Fibroblast of lung (primary cell): Measurements from ENCODE around the gene ZNF263. TPM values are rescaled to one million over a fixed set of nuclear protein-coding genes. Genes with fewer than 3 reads are reported as not detected.

Experiments
- DNase-seq, 2 donors: peaks; one replicate each; pipeline versions ENCODE4 v3.0.0 to v3.0.0-alpha.2; 2010; ENCODE audit warnings: low read depth in 2 of 2
- H2AFZ ChIP-seq: 2 replicates; pipeline ENCODE4 v1.5.1; 2012; ENCODE audit warnings: low read length, control low read depth, inconsistent platforms
- H3K27ac ChIP-seq: 2 replicates; pipeline ENCODE4 v1.5.1; 2011; ENCODE audit warnings: low read length, control low read depth; ENCODE audit not compliant: insufficient read depth
- H3K27me3 ChIP-seq: 2 replicates; pipeline ENCODE4 v1.5.1; 2011; ENCODE audit warnings: mild to moderate bottlenecking, low read length; ENCODE audit not compliant: control insufficient read depth, insufficient read depth
- H3K36me3 ChIP-seq: 2 replicates; pipeline ENCODE4 v1.5.1; 2011; ENCODE audit warnings: low read length; ENCODE audit not compliant: control insufficient read depth, insufficient read depth
- H3K4me1 ChIP-seq: 2 replicates; pipeline ENCODE4 v1.5.1; 2011; ENCODE audit warnings: low read length; ENCODE audit not compliant: control insufficient read depth, insufficient read depth; ENCODE audit errors: extremely low read depth
- H3K4me2 ChIP-seq: 2 replicates; pipeline ENCODE4 v1.5.1; 2011; ENCODE audit warnings: low read length, control low read depth; ENCODE audit not compliant: insufficient read depth; ENCODE audit errors: extremely low read depth
- H3K4me3 ChIP-seq, 4 experiments: fragments of 200-600 bp in 1 of 4; sonication (generic) in 1 of 4; replicated peaks in 1 of 4; 2 replicates each; pipeline ENCODE4 v1.5.1; 2011 to 2016; ENCODE audit warnings: low read length in 4 of 4, low read depth in 3 of 4, mild to moderate bottlenecking in 3 of 4, control low read depth in 2 of 4, inconsistent platforms in 1 of 4, mixed read lengths in 1 of 4; ENCODE audit not compliant: insufficient read depth in 1 of 4; ENCODE audit errors: control extremely low read depth in 1 of 4
- H3K79me2 ChIP-seq: 2 replicates; pipeline ENCODE4 v1.5.1; 2012; ENCODE audit warnings: mild to moderate bottlenecking, low read length, inconsistent platforms; ENCODE audit not compliant: control insufficient read depth, insufficient read depth
- H3K9ac ChIP-seq: 2 replicates; pipeline ENCODE4 v1.5.1; 2011; ENCODE audit warnings: mild to moderate bottlenecking, low read length, control low read depth; ENCODE audit not compliant: insufficient read depth
- H3K9me3 ChIP-seq: 2 replicates; pipeline ENCODE4 v1.5.1; 2012; ENCODE audit warnings: low read depth, low read length; ENCODE audit not compliant: control insufficient read depth, insufficient read depth
- H4K20me1 ChIP-seq: 2 replicates; pipeline ENCODE4 v1.5.1; 2011; ENCODE audit warnings: low read length; ENCODE audit not compliant: control insufficient read depth, insufficient read depth; ENCODE audit errors: extremely low read depth
- EZH2 ChIP-seq: IDR thresholded peaks from 2 replicates; pipeline ENCODE4 v1.5.1; 2012; ENCODE audit warnings: low read length, control low read depth, mild to moderate bottlenecking; ENCODE audit errors: missing control alignments
- polyA plus RNA-seq, 2 donors: library from polyadenylated mRNA; depleted of rRNA in 1 of 2; stranded (reverse) in 1 of 2; unstranded in 1 of 2; fragments of >200 nt; gene quantifications; 2 replicates each; pipeline ENCODE4 v1.2.1, GENCODE V29; 2011 to 2012; ENCODE audit warnings: missing spikeins in 1 of 2
- total RNA-seq: library from RNA; depleted of rRNA; stranded (reverse); fragments of >200 nt; gene quantifications from 2 replicates; pipeline ENCODE4 v1.2.1, GENCODE V29; 2014
- TF ChIP-seq, protein P1 (sequence below), 2 donors: IDR thresholded peaks in 1 of 2; conservative IDR thresholded peaks in 1 of 2; 1 replicate in 1 of 2; 2 replicates in 1 of 2; pipeline ENCODE4 v1.5.1; 2011 to 2012; ENCODE audit warnings: low read length in 2 of 2, control low read depth in 1 of 2, inconsistent platforms in 1 of 2, low read depth in 1 of 2, mild to moderate bottlenecking in 1 of 2

ZNF263 gene
- total and polyA plus RNA-seq, 2 donors (not counting 1 experiment from before 2014, with no cell fraction given): 11.1 to 37.3 TPM

DNA sequence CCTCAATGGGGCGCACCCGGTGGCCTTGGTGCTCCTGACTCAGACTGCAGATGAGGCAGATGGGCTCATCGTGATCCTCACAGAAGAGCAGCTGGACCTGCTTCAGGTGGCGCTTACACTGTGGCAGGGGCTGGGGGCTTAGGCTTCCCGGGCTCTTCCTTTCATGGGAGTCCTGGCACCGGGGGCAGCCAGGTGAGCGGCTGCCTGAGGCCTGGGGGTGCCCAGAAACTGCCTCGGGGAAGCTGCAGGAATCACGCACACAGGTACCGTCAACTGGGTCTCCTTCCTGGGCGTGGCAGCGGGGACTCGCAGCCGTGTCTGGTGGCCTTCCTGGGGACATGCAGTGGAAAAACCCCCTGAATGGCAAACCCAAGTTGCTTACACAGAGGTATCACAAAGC, 33.8 kb upstream of the ZNF263 start:
- no peaks in the 10 kb centered on the region for H3K4me1 ChIP-seq
- no peak overlapping the region for H3K9ac ChIP-seq
- H2AFZ ChIP-seq: no peak overlapping the region
- H4K20me1 ChIP-seq: no peaks in the 10 kb centered on the region
- no peak overlapping the region for H3K4me2 ChIP-seq
- TF ChIP-seq, protein P1, sequence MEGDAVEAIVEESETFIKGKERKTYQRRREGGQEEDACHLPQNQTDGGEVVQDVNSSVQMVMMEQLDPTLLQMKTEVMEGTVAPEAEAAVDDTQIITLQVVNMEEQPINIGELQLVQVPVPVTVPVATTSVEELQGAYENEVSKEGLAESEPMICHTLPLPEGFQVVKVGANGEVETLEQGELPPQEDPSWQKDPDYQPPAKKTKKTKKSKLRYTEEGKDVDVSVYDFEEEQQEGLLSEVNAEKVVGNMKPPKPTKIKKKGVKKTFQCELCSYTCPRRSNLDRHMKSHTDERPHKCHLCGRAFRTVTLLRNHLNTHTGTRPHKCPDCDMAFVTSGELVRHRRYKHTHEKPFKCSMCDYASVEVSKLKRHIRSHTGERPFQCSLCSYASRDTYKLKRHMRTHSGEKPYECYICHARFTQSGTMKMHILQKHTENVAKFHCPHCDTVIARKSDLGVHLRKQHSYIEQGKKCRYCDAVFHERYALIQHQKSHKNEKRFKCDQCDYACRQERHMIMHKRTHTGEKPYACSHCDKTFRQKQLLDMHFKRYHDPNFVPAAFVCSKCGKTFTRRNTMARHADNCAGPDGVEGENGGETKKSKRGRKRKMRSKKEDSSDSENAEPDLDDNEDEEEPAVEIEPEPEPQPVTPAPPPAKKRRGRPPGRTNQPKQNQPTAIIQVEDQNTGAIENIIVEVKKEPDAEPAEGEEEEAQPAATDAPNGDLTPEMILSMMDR (conservative IDR thresholded peaks at IDR 0.05 in 1 of 2, IDR thresholded peaks at IDR 0.05 in 1 of 2; ENCODE audit: low read depth in 1 of 2, low read length in 2 of 2): no peak
- TF ChIP-seq EZH2: no peak
- H3K36me3 ChIP-seq: no peaks in the 10 kb centered on the region
- no peaks in the 10 kb centered on the region for H3K79me2 ChIP-seq
- no peak for DNase-seq
- peaks cover 4% of the 10 kb centered on the region for H3K27me3 ChIP-seq
- H3K4me3 ChIP-seq: no peak overlapping the region
- no peak overlapping the region for H3K27ac ChIP-seq
- no peaks in the 10 kb centered on the region for H3K9me3 ChIP-seq

DNA sequence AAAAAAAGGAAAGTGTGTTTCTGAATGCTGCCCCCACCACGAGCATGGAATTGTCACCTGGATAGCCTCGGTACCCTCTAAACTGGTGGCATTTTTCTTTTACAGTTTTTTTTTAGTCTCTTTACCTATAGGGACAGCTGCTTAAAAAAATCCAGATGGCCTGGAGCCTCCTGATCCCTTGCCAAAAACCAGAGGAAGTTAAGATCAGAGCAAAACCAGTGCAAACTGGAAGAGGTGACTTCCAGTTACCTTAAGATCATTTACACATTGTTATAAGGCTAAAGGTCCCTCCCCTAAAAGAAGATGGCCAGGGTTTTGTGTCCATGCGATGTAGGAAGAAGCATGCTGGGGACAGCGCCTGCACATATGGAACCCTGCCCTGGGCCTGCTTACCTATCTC, 30.3 kb upstream of the ZNF263 start:
- H3K27me3 ChIP-seq: peaks cover 4% of the 10 kb centered on the region
- no peaks in the 10 kb centered on the region for H3K9me3 ChIP-seq
- no peak overlapping the region for H3K9ac ChIP-seq
- no peak overlapping the region for H3K4me3 ChIP-seq
- H3K36me3 ChIP-seq: no peaks in the 10 kb centered on the region
- no peak for DNase-seq
- H3K4me1 ChIP-seq: no peaks in the 10 kb centered on the region
- H3K79me2 ChIP-seq: no peaks in the 10 kb centered on the region
- H3K27ac ChIP-seq: no peak overlapping the region
- H3K4me2 ChIP-seq: no peak overlapping the region
- TF ChIP-seq, protein P1 (conservative IDR thresholded peaks at IDR 0.05 in 1 of 2, IDR thresholded peaks at IDR 0.05 in 1 of 2; ENCODE audit: low read depth in 1 of 2, low read length in 2 of 2): no peak
- no peak for TF ChIP-seq EZH2
- H2AFZ ChIP-seq: no peak overlapping the region
- H4K20me1 ChIP-seq: no peaks in the 10 kb centered on the region

DNA sequence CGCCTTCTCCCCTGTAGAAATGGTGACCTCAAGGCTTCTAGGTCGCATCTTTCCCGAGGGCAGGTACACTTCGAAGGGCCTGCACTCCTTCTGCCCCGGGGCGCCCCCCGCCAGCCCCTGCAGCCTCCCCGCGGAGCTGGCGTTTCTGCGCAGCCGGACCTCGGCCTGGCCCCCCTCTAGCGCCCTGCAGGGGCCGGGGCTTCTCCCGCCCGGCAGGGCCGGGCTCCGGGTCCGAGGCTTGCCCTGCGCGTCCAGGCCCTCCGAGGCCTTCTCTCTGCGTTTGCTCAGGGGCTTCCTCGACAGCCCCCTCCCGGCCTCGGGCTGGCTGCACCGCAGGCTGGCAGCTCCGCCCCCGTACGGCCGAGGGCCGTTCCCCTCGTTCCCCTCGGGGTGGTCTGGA, 29.0 kb upstream of the ZNF263 start:
- Histone ChIP-seq H3K4me3 (no peak overlapping the region), H4K20me1 (no peaks in the 10 kb centered on the region), H3K27me3 (no peaks in the 10 kb centered on the region), H3K36me3 (no peaks in the 10 kb centered on the region), H3K27ac (no peak overlapping the region), H3K4me1 (no peaks in the 10 kb centered on the region), H3K79me2 (no peaks in the 10 kb centered on the region), H3K9ac (no peak overlapping the region), H2AFZ (no peak overlapping the region), H3K9me3 (no peaks in the 10 kb centered on the region), H3K4me2 (no peak overlapping the region)
- DNase-seq: no peak
- TF ChIP-seq, protein P1 (conservative IDR thresholded peaks at IDR 0.05 in 1 of 2, IDR thresholded peaks at IDR 0.05 in 1 of 2; ENCODE audit: low read depth in 1 of 2, low read length in 2 of 2): no peak
- no peak for TF ChIP-seq EZH2
